HG02588 (cell line): ENCODE results near the gene TMEM37.

ENCODE experiments used
- ATAC-seq: cut with Tn5 transposase; IDR thresholded peaks from one replicate; pipeline ENCODE4 v1.9.1; 2021; ENCODE audit warnings: mild to moderate bottlenecking, moderate library complexity; ENCODE audit not compliant: unreplicated experiment

TMEM37 gene

GRCh38 chr2:119416299-119416923, 15.2 kb upstream of the TMEM37 start:
- ATAC-seq: no peak

- ATAC-seq: no peak
These were observed 13.7 kb upstream of the TMEM37 start for GRCh38 chr2:119417908-119418307.

- ATAC-seq: no peak
These were observed 12.6 kb upstream of the TMEM37 start for GRCh38 chr2:119419065-119419464.

GRCh38 chr2:119419803-119420508, 11.7 kb upstream of the TMEM37 start:
- no peak for ATAC-seq

GRCh38 chr2:119421304-119421703, 10.3 kb upstream of the TMEM37 start:
- ATAC-seq: no peak

GRCh38 chr2:119421741-119422140, 9.9 kb upstream of the TMEM37 start:
- ATAC-seq: no peak

- ATAC-seq: no peak
These were observed 9.1 kb upstream of the TMEM37 start for GRCh38 chr2:119422360-119423107.

- ATAC-seq: no peak
These were observed 8.6 kb upstream of the TMEM37 start for GRCh38 chr2:119423108-119423444.

GRCh38 chr2:119423811-119424210, 7.8 kb upstream of the TMEM37 start:
- no peak for ATAC-seq

- ATAC-seq: no peak
These were observed 7.2 kb upstream of the TMEM37 start for GRCh38 chr2:119424284-119425118.

- no peak for ATAC-seq
These were observed 6.6 kb upstream of the TMEM37 start for GRCh38 chr2:119425119-119425405.

- ATAC-seq: no peak
These were observed 5.8 kb upstream of the TMEM37 start for GRCh38 chr2:119425620-119426395.

- no peak for ATAC-seq
These were observed 5.3 kb upstream of the TMEM37 start for GRCh38 chr2:119426396-119426675.

GRCh38 chr2:119426801-119427395, 4.8 kb upstream of the TMEM37 start:
- no peak for ATAC-seq

- no peak for ATAC-seq
These were observed 3.9 kb upstream of the TMEM37 start for GRCh38 chr2:119427756-119428155.

GRCh38 chr2:119428488-119429224, 3.0 kb upstream of the TMEM37 start:
- ATAC-seq: no peak

- no peak for ATAC-seq
These were observed 2.3 kb upstream of the TMEM37 start for GRCh38 chr2:119429225-119429981.

- no peak for ATAC-seq
These were observed 1.6 kb upstream of the TMEM37 start for GRCh38 chr2:119430023-119430498.
